K562 (cell line): ENCODE data around the gene EIF5. TPM values are rescaled to one million over a fixed set of nuclear protein-coding genes. Genes with fewer than 3 reads are reported as not detected.

Experiments used
- NFYB ChIP-seq: IDR thresholded peaks from 2 replicates; pipeline ENCODE4 v1.6.1; 2011; ENCODE audit warnings: mild to moderate bottlenecking, moderate library complexity; ENCODE audit not compliant: insufficient read length; ENCODE audit errors: extremely low read depth
- PHTF2 ChIP-seq: fragments of 250-450 bp; sonication (Bioruptor Pico); IDR thresholded peaks from 2 replicates; pipeline ENCODE4 v1.5.0; 2021; ENCODE audit warnings: mild to moderate bottlenecking
- RB1 ChIP-seq: fragments of 450-650 bp; IDR thresholded peaks from 2 replicates; pipeline ENCODE4 v1.6.1; 2017; ENCODE audit warnings: low read depth, mild to moderate bottlenecking
- SIX5 ChIP-seq, 2 experiments: IDR thresholded peaks; 2 replicates each; pipeline ENCODE4 v1.6.1; 2011; ENCODE audit warnings: low read length in 2 of 2, borderline replicate concordance in 1 of 2, low read depth in 1 of 2, mild to moderate bottlenecking in 1 of 2, moderate library complexity in 1 of 2; ENCODE audit not compliant: insufficient read depth in 1 of 2
- ZBTB7A ChIP-seq: IDR thresholded peaks from 2 replicates; pipeline ENCODE4 v1.6.1; 2011; ENCODE audit warnings: low read depth, mild to moderate bottlenecking, low read length, moderate library complexity, borderline replicate concordance; ENCODE audit not compliant: control insufficient read depth
- polyA plus RNA-seq, 8 experiments: library from polyadenylated mRNA; depleted of rRNA in 4 of 8; stranded (reverse) in 5 of 8; unstranded in 3 of 8; fragments of >200 nt; fragmentation: Nextera tagmentation in 2 of 8; fragmentation: Illumina TruSeq in 1 of 8; extraction: Ambion mirVana in 2 of 8; extraction: Trizol in 1 of 8; gene quantifications; 2 replicates each; pipeline versions ENCODE4 v1.2.1 to v1.2.3, GENCODE V29; 2011 to 2014; ENCODE audit warnings: inconsistent platforms in 1 of 8, missing spikeins in 1 of 8
- total RNA-seq, 7 experiments: library from RNA; depleted of rRNA in 6 of 7; stranded (reverse); fragments of >200 nt in 6 of 7; fragmentation: Illumina TruSeq in 2 of 7; extraction: Trizol in 2 of 7; gene quantifications; 2 replicates each; pipeline versions ENCODE4 v1.2.1 to v1.2.3, GENCODE V29; 2011 to 2021; ENCODE audit warnings: low replicate concordance in 1 of 7
- TF ChIP-seq, protein P1 (sequence below), 2 experiments: fragments of 450-650 bp; IDR thresholded peaks; 2 replicates each; pipeline ENCODE4 v1.6.1; 2016; ENCODE audit warnings: mild to moderate bottlenecking in 2 of 2, borderline replicate concordance in 1 of 2, low read depth in 1 of 2, moderate library complexity in 1 of 2

The EIF5 gene
- total and polyA plus RNA-seq, 9 of the 15 experiments (the other 6 are each of a cell fraction or from before 2014, with no cell fraction given), result 92.7 to 442 (median 190) TPM

DNA sequence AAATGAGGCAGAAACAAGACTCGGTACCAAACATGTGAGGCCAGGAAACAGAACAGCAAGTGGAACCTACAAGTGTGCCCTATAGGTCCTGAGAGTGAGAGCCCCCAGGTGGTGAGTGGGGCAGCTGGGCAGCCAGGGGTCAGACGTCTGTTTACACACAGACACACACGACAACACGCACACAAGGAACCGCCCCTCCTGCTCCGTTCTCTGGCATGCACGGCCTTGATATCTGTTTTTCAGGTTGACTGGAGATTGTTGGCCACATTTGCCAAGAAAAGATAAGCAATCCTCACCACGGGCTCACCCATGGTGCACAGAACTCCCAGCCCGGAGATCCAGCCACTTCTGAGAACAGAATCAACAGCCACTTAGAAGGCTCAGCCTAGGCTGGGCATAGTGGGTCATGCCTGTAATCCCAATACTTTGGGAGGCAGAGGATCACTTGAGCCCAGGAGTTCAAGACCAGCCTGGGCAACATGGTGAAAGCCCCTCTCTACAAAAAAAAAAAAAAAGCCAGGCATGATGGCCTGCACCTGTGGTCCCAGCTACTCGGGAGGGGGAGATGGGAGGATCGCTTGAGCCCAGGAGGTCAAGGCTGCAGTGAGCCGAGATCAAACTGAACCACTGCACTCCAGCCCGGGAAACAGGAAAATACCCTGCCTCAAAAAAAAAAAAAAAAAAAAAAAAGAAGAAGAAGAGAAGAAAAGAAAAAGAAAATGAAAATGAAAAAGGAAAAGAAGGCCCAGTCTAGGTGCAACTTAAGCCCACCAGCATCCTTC, 19.4 kb upstream of the EIF5 start (continued):
- no peak for TF ChIP-seq RB1
- no peak for TF ChIP-seq SIX5 (IDR thresholded peaks at IDR 0.05; ENCODE audit: borderline replicate concordance in 1 of 2, insufficient read depth in 1 of 2, low read depth in 1 of 2, low read length in 2 of 2)
- TF ChIP-seq, protein P1, sequence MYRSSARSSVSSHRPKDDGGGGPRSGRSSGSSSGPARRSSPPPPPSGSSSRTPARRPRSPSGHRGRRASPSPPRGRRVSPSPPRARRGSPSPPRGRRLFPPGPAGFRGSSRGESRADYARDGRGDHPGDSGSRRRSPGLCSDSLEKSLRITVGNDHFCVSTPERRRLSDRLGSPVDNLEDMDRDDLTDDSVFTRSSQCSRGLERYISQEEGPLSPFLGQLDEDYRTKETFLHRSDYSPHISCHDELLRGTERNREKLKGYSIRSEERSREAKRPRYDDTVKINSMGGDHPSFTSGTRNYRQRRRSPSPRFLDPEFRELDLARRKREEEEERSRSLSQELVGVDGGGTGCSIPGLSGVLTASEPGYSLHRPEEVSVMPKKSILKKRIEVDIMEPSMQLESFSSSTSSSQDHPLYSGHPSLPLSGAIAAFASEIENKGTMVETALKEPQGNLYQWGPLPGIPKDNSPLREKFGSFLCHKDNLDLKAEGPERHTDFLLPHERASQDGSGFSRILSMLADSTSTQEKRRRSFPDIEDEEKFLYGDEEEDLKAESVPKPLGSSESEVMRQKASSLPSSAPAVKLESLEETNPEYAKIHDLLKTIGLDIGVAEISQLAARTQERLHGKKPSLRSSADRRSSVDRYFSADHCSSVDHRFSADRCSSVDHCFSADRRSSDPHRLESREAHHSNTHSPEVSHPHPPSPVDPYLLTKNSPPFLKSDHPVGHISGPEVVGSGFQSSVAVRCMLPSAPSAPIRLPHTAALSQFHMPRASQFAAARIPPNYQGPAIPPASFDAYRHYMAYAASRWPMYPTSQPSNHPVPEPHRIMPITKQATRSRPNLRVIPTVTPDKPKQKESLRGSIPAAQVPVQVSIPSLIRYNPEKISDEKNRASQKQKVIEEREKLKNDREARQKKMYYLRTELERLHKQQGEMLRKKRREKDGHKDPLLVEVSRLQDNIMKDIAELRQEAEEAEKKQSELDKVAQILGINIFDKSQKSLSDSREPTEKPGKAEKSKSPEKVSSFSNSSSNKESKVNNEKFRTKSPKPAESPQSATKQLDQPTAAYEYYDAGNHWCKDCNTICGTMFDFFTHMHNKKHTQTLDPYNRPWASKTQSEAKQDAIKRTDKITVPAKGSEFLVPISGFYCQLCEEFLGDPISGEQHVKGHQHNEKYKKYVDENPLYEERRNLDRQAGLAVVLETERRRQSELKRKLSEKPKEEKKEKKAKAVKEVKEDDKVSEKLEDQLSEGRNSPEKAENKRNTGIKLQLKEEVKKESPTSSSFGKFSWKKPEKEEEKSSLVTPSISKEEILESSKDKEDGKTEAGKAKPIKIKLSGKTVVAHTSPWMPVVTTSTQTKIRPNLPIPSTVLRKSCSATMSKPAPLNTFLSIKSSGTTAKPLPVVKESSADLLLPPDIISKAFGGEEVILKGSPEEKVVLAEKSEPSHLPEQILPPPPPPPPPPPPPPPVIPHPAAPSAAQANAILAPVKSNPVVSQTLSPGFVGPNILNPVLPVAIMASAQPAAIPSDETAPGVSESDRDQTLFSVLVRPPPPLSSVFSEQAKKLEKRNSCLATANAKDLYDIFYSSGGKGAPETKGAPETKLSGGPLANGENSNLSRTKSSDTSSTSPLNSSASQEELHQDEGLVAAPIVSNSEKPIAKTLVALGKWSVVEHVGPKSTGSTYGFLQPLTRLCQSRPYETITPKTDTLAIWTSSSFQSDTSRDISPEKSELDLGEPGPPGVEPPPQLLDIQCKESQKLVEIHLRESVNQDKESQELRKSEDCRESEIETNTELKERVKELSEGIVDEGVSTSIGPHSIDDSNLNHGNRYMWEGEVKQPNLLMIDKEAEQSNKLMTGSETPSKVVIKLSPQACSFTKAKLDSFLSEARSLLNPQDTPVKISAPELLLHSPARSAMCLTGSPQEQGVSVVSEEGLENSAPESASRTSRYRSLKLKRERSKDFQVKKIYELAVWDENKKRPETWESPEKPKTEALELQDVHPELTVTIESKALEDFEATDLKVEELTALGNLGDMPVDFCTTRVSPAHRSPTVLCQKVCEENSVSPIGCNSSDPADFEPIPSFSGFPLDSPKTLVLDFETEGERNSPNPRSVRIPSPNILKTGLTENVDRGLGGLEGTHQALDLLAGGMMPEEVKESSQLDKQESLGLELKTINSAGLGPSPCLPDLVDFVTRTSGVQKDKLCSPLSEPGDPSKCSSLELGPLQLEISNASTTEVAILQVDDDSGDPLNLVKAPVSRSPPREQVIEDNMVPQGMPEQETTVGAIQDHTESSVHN (IDR thresholded peaks at IDR 0.05; ENCODE audit: borderline replicate concordance in 1 of 2, low read depth in 1 of 2), result no peak
- no peak for TF ChIP-seq NFYB
- TF ChIP-seq ZBTB7A, result no peak; the same call in 1 of the 2 replicates
- TF ChIP-seq PHTF2 (CRISPR knock-in tag), result no peak
